ENCODE results near the gene ZFAND3. TPM values are rescaled to one million over a fixed set of nuclear protein-coding genes. Genes with fewer than 3 reads are reported as not detected.

The ZFAND3 gene
- total and polyA plus RNA-seq, 8 donors = 19.8 to 164 (median 37.3) TPM

- H3K9me3 ChIP-seq = no peaks in the 10 kb centered on the region
- WGBS, 5 donors = 92 to 97% (median 95%) methylated on average over 4 of the region's 4 CpGs
These were observed 28.8 kb downstream of the ZFAND3 start for GRCh38 chr6:37848371-37848770.

GRCh38 chr6:37850260-37850659 lies 30.7 kb downstream of the ZFAND3 start:
- intact Hi-C loops (cut with DNase I; ENCODE audit: low total_unique reads) = no loop called here
- peaks cover 18 to 84% (median 54%) of the 10 kb centered on the region in 4 donors for H3K4me1 ChIP-seq
- H3K27ac ChIP-seq = no peak overlapping the region
- H3K36me3 ChIP-seq = no peaks in the 10 kb centered on the region
- 72 to 84% (median 76%) methylated on average over 4 of the region's 4 CpGs for WGBS, 5 donors
- H3K9me3 ChIP-seq = no peaks in the 10 kb centered on the region
- DNase-seq = no peak
- H3K27me3 ChIP-seq = no peaks in the 10 kb centered on the region
- H3K4me3 ChIP-seq = no peak overlapping the region
- TF ChIP-seq POLR2A (IDR thresholded peaks at IDR 0.05) (no peak), EP300 (IDR thresholded peaks at IDR 0.05) (no peak), POLR2AphosphoS5 (IDR thresholded peaks at IDR 0.05) (no peak)
- TF ChIP-seq, protein P1, sequence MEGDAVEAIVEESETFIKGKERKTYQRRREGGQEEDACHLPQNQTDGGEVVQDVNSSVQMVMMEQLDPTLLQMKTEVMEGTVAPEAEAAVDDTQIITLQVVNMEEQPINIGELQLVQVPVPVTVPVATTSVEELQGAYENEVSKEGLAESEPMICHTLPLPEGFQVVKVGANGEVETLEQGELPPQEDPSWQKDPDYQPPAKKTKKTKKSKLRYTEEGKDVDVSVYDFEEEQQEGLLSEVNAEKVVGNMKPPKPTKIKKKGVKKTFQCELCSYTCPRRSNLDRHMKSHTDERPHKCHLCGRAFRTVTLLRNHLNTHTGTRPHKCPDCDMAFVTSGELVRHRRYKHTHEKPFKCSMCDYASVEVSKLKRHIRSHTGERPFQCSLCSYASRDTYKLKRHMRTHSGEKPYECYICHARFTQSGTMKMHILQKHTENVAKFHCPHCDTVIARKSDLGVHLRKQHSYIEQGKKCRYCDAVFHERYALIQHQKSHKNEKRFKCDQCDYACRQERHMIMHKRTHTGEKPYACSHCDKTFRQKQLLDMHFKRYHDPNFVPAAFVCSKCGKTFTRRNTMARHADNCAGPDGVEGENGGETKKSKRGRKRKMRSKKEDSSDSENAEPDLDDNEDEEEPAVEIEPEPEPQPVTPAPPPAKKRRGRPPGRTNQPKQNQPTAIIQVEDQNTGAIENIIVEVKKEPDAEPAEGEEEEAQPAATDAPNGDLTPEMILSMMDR (IDR thresholded peaks at IDR 0.05) = no peak

More at GRCh38 chr6:37848371-37848770, 28.8 kb downstream of the ZFAND3 start:
- intact Hi-C loops (cut with DNase I; ENCODE audit: low total_unique reads) = no loop called here
- Histone ChIP-seq H3K4me3 (no peak overlapping the region), H3K27ac (no peak overlapping the region), H3K4me1 (peaks cover 22 to 96% (median 65%) of the 10 kb centered on the region in 4 donors), H3K36me3 (no peaks in the 10 kb centered on the region), H3K27me3 (no peaks in the 10 kb centered on the region)
- TF ChIP-seq EP300 (IDR thresholded peaks at IDR 0.05) (no peak), POLR2AphosphoS5 (IDR thresholded peaks at IDR 0.05) (no peak), POLR2A (IDR thresholded peaks at IDR 0.05) (no peak)
- TF ChIP-seq, protein P1 (IDR thresholded peaks at IDR 0.05) = no peak
- no peak for DNase-seq

DNA sequence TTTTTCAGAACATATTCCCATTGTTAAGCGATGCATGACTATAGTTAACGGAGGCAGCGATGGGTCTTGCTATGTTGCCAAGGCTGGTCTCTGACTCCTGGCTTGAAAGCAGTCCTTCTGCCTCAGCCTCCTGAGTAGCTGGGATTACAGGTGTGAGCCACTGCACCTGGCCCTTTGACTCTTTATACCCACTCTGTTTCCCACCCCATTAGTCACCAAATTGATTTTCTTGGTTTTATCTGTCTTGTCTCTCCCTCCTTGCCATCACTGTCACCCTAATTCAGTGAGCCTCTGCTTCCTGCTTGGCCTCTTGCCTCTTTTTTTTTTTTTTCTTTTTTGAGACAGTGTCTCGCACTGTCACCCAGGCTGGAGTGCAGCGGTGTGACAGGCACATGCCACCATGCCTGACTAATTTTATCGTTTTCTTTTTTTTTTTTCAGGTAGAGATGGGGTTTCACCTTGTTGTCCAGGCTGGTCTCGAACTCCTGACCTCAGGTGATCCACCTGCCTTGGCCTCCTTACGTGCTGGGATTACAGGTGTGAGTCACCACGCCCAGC lies 31.3 kb downstream of the ZFAND3 start:
- intact Hi-C loops (cut with DNase I; ENCODE audit: low total_unique reads) = no loop called here
- DNase-seq = no peak
- Histone ChIP-seq H3K27me3 (no peaks in the 10 kb centered on the region), H3K9me3 (no peaks in the 10 kb centered on the region), H3K4me1 (peaks cover 13 to 79% (median 49%) of the 10 kb centered on the region in 4 donors), H3K4me3 (no peak overlapping the region), H3K27ac (no peak overlapping the region), H3K36me3 (no peaks in the 10 kb centered on the region)
- TF ChIP-seq POLR2AphosphoS5 (IDR thresholded peaks at IDR 0.05) (no peak), POLR2A (IDR thresholded peaks at IDR 0.05) (no peak), EP300 (IDR thresholded peaks at IDR 0.05) (no peak)
- TF ChIP-seq, protein P1 (IDR thresholded peaks at IDR 0.05) = no peak
- WGBS, 5 donors = 86 to 95% (median 90%) methylated on average over 9 of the region's 9 CpGs

GRCh38 chr6:37851997-37852524 lies 32.5 kb downstream of the ZFAND3 start:
- intact Hi-C loops (cut with DNase I; ENCODE audit: low total_unique reads) = no loop called here
- no peaks in the 10 kb centered on the region for H3K27me3 ChIP-seq
- no peak overlapping the region for H3K27ac ChIP-seq
- H3K4me3 ChIP-seq = no peak overlapping the region
- TF ChIP-seq, protein P1 (IDR thresholded peaks at IDR 0.05) = no peak
- no peak for TF ChIP-seq POLR2AphosphoS5 (IDR thresholded peaks at IDR 0.05)
- no peak for TF ChIP-seq POLR2A (IDR thresholded peaks at IDR 0.05)
- no peak for TF ChIP-seq EP300 (IDR thresholded peaks at IDR 0.05)
- DNase-seq = no peak
- H3K36me3 ChIP-seq = no peaks in the 10 kb centered on the region
- peaks cover 4 to 76% (median 40%) of the 10 kb centered on the region in 4 donors for H3K4me1 ChIP-seq
- no peaks in the 10 kb centered on the region for H3K9me3 ChIP-seq
- 57 to 89% (median 71%) methylated on average over 1 of the region's 1 CpG for WGBS, 5 donors

Measured in stomach (tissue), 9 donors.